GM21723 (cell line): ENCODE measurements around the gene MAST4.

Experiments used
- ATAC-seq: cut with Tn5 transposase; IDR thresholded peaks from one replicate; pipeline ENCODE4 v1.9.1; 2021; ENCODE audit warnings: mild to moderate bottlenecking, moderate library complexity; ENCODE audit not compliant: unreplicated experiment

Gene MAST4

GRCh38 chr5:66595756-66596635, at the start of gene MAST4:
Gene MAST4 (plus strand): TSS chr5:66596393. CDS start chr5:66596656, 263 bp downstream.
- ATAC-seq: peak; percentile 98

GRCh38 chr5:66546541-66546940, 49.7 kb upstream of the MAST4 start:
- ATAC-seq: no peak

- no peak for ATAC-seq
These were observed 44.9 kb upstream of the MAST4 start for GRCh38 chr5:66551338-66551737.

GRCh38 chr5:66551945-66552344, 44.2 kb upstream of the MAST4 start:
- ATAC-seq: no peak

GRCh38 chr5:66553368-66553912, 42.8 kb upstream of the MAST4 start:
- no peak for ATAC-seq

- peak; percentile 98 for ATAC-seq
These were observed 42.1 kb upstream of the MAST4 start for GRCh38 chr5:66553916-66554575.

- no peak for ATAC-seq
These were observed 41.3 kb upstream of the MAST4 start for GRCh38 chr5:66554884-66555283.

- peak; percentile 63 for ATAC-seq
These were observed 37.6 kb upstream of the MAST4 start for GRCh38 chr5:66558560-66558959.

- no peak for ATAC-seq
These were observed 35.8 kb upstream of the MAST4 start for GRCh38 chr5:66560371-66560770.

- no peak for ATAC-seq
These were observed 34.8 kb upstream of the MAST4 start for GRCh38 chr5:66561256-66561990.

GRCh38 chr5:66565878-66566277, 30.3 kb upstream of the MAST4 start:
- no peak for ATAC-seq

GRCh38 chr5:66567474-66567873, 28.7 kb upstream of the MAST4 start:
- no peak for ATAC-seq

- ATAC-seq: no peak
These were observed 26.0 kb upstream of the MAST4 start for GRCh38 chr5:66570201-66570600.

- no peak for ATAC-seq
These were observed 22.5 kb upstream of the MAST4 start for GRCh38 chr5:66573733-66574132.

GRCh38 chr5:66582499-66583165, 13.6 kb upstream of the MAST4 start:
- no peak for ATAC-seq

GRCh38 chr5:66585291-66585690, 10.9 kb upstream of the MAST4 start:
- ATAC-seq: no peak

- no peak for ATAC-seq
These were observed 8.4 kb upstream of the MAST4 start for GRCh38 chr5:66587771-66588170.

GRCh38 chr5:66596636-66597182, 516 bp downstream of the MAST4 start:
- ATAC-seq: peak; percentile 39

- no peak for ATAC-seq
These were observed 1.1 kb downstream of the MAST4 start for GRCh38 chr5:66597183-66597757.

- no peak for ATAC-seq
These were observed 6.4 kb downstream of the MAST4 start for GRCh38 chr5:66602621-66603020.
